ENCODE results near the gene FANCI. TPM values are rescaled to one million over a fixed set of nuclear protein-coding genes. Genes with fewer than 3 reads are reported as not detected.

Gene FANCI
- total RNA-seq, 4 donors from 2014 or later: 0.80 to 3.3 (median 2.7) TPM

DNA sequence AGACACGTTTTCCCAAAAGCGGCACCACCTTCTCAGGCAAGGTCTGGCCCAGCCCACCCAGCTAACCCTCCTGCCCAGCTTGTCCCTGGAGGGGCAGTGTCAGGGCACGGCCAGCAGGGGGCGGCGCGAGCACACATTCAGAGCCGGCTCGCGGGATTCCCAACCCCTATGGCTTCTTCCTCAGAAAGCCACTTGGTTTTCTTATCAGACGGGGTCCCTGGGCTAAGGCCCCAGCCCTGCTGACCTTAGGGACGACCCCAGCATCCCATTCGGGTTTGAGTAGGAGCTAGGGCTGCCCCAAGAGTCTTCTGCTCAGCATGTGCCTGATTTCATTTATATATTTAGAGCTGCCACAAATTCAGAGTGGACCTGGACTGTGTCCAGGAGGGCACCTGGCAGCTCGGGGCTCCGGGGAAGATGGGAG is 36.9 kb upstream of the FANCI start:
- Histone ChIP-seq H3K4me3 (peak overlapping the region in 2 of 4 donors; percentile 5 to 22), H3K27me3 (no peaks in the 10 kb centered on the region), H3K36me3 (no peaks in the 10 kb centered on the region), H3K27ac (no peak overlapping the region), H3K9me3 (no peaks in the 10 kb centered on the region), H3K4me1 (peaks cover 0 to 3% of the 10 kb centered on the region in 2 donors)
- intact Hi-C loops (cut with DNase I; ENCODE audit: low total_unique reads): loop anchor here (1.0 to 2.0 kb wide), 3 partner anchors 36 to 224 kb away; partner anchors contain the start of gene FANCI
- in situ Hi-C loops (cut with MboI; ENCODE audit: low sequenced_read_pairs in 4 of 4): loop anchor here in 1 of 4 donors (25.0 kb wide), 1 partner anchor 230 kb away; no protein-coding TSS in a partner anchor
- ATAC-seq (peak; percentile 50 to 75), DNase-seq (peak; percentile 44 to 50)
- peak; percentile 89 to 96 (median 94) for TF ChIP-seq CTCF (IDR thresholded peaks at IDR 0.05 in 4 of 5, conservative IDR thresholded peaks at IDR 0.05 in 1 of 5)
- TF ChIP-seq POLR2A (IDR thresholded peaks at IDR 0.05): no peak

GRCh38 chr15:89208256-89208655 is 35.5 kb upstream of the FANCI start:
- Histone ChIP-seq H3K27me3 (no peaks in the 10 kb centered on the region), H3K36me3 (no peaks in the 10 kb centered on the region), H3K4me1 (peaks cover 0 to 3% of the 10 kb centered on the region in 2 donors), H3K9me3 (no peaks in the 10 kb centered on the region), H3K4me3 (no peak overlapping the region), H3K27ac (no peak overlapping the region)
- ATAC-seq (no peak), DNase-seq (no peak)
- intact Hi-C loops (cut with DNase I; ENCODE audit: low total_unique reads) (no loop called here), in situ Hi-C loops (cut with MboI; ENCODE audit: low sequenced_read_pairs in 4 of 4) (loop anchor here in 1 of 4 donors (25.0 kb wide), 1 partner anchor 229 kb away; no protein-coding TSS in a partner anchor)
- TF ChIP-seq CTCF (IDR thresholded peaks at IDR 0.05 in 4 of 5, conservative IDR thresholded peaks at IDR 0.05 in 1 of 5) (no peak), POLR2A (IDR thresholded peaks at IDR 0.05) (no peak)

DNA sequence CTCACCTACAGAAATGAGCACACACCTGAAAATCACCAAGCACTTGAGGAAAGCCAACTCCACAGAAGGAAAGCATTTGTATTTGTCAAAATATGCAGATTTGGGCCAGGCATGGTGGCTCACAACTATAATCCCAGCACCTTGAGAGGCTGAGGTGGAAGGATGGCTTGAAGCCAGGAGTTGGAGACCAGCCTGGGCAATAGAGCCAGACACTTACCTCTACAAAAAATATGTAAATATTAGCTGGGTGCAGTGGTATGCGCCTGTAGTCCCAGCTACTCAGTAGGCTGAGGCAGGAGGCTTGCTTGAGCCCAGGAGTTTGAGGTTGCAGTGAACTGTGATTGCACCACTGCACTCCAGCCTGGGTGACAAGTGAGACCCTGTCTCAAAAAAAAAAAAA is 34.7 kb upstream of the FANCI start:
- in situ Hi-C loops (cut with MboI; ENCODE audit: low sequenced_read_pairs in 4 of 4): loop anchor here in 1 of 4 donors (25.0 kb wide), 1 partner anchor 228 kb away; no protein-coding TSS in a partner anchor

GRCh38 chr15:89211678-89212170 is 32.1 kb upstream of the FANCI start:
- intact Hi-C loops (cut with DNase I; ENCODE audit: low total_unique reads) (no loop called here), in situ Hi-C loops (cut with MboI; ENCODE audit: low sequenced_read_pairs in 4 of 4) (loop anchor here in 1 of 4 donors (25.0 kb wide), 1 partner anchor 226 kb away; no protein-coding TSS in a partner anchor)
- Histone ChIP-seq H3K4me3 (no peak overlapping the region), H3K27me3 (no peaks in the 10 kb centered on the region), H3K9me3 (no peaks in the 10 kb centered on the region), H3K36me3 (no peaks in the 10 kb centered on the region), H3K27ac (no peak overlapping the region), H3K4me1 (peaks cover 0 to 3% of the 10 kb centered on the region in 2 donors)
- DNase-seq (no peak), ATAC-seq (no peak)
- TF ChIP-seq CTCF (IDR thresholded peaks at IDR 0.05 in 4 of 5, conservative IDR thresholded peaks at IDR 0.05 in 1 of 5): no peak

More for the DNA sequence above, 34.7 kb upstream of the FANCI start:
- DNase-seq (no peak), ATAC-seq (no peak)
- H3K27ac ChIP-seq: no peak overlapping the region
- H3K9me3 ChIP-seq: no peaks in the 10 kb centered on the region
- TF ChIP-seq POLR2A (IDR thresholded peaks at IDR 0.05): no peak
- TF ChIP-seq CTCF (IDR thresholded peaks at IDR 0.05 in 4 of 5, conservative IDR thresholded peaks at IDR 0.05 in 1 of 5): no peak
- no peaks in the 10 kb centered on the region for H3K36me3 ChIP-seq
- peaks cover 0 to 3% of the 10 kb centered on the region in 2 donors for H3K4me1 ChIP-seq
- intact Hi-C loops (cut with DNase I; ENCODE audit: low total_unique reads): no loop called here
- H3K4me3 ChIP-seq: no peak overlapping the region
- H3K27me3 ChIP-seq: no peaks in the 10 kb centered on the region

Data from gastrocnemius medialis (tissue), 4 donors.